GM18526 (cell line): ENCODE measurements around the gene EFCAB8.

Source experiments
- POLR2A ChIP-seq: IDR thresholded peaks from 3 replicates; pipeline ENCODE4 v1.6.1; 2011; ENCODE audit not compliant: insufficient read length; ENCODE audit errors: extremely low read depth

The EFCAB8 gene

GRCh38 chr20:32980131-32980941, 121.6 kb downstream of the EFCAB8 start:
- no peak for TF ChIP-seq POLR2A

GRCh38 chr20:32980990-32981389, 122.3 kb downstream of the EFCAB8 start:
- TF ChIP-seq POLR2A, result no peak

- no peak for TF ChIP-seq POLR2A
These were observed 124.1 kb downstream of the EFCAB8 start for GRCh38 chr20:32982617-32983458.

GRCh38 chr20:32983459-32984112, 124.9 kb downstream of the EFCAB8 start:
- TF ChIP-seq POLR2A, result no peak

GRCh38 chr20:32984196-32984595, 125.5 kb downstream of the EFCAB8 start:
- TF ChIP-seq POLR2A, result no peak

- TF ChIP-seq POLR2A, result no peak
These were observed 126.1 kb downstream of the EFCAB8 start for GRCh38 chr20:32984631-32985354.

GRCh38 chr20:32985596-32985995, 126.9 kb downstream of the EFCAB8 start:
- no peak for TF ChIP-seq POLR2A

GRCh38 chr20:32986331-32986966, 127.7 kb downstream of the EFCAB8 start:
- no peak for TF ChIP-seq POLR2A

- no peak for TF ChIP-seq POLR2A
These were observed 128.5 kb downstream of the EFCAB8 start for GRCh38 chr20:32987044-32987825.

GRCh38 chr20:32988008-32988407, 129.3 kb downstream of the EFCAB8 start:
- TF ChIP-seq POLR2A, result no peak

- no peak for TF ChIP-seq POLR2A
These were observed 131.0 kb downstream of the EFCAB8 start for GRCh38 chr20:32989507-32990283.

GRCh38 chr20:32990426-32990825, 131.7 kb downstream of the EFCAB8 start:
- no peak for TF ChIP-seq POLR2A

GRCh38 chr20:32991383-32991782, 132.7 kb downstream of the EFCAB8 start:
- TF ChIP-seq POLR2A, result no peak
